ENCODE measurements around the gene NAPEPLD.
"Not testable (repeated sequence)": the region's sequence is repeated elsewhere in the genome, so short reads cannot be mapped to it uniquely, and the experiment has no call there.

NAPEPLD gene

GRCh38 chr7:103154042-103154441, 5.1 kb upstream of the NAPEPLD start:
- DNase-seq (ENCODE audit: low spot score) = no peak
- no peak overlapping the region for H3K27ac ChIP-seq
- CTCF ChIA-PET = no interaction called here
- TF ChIP-seq, protein P1, sequence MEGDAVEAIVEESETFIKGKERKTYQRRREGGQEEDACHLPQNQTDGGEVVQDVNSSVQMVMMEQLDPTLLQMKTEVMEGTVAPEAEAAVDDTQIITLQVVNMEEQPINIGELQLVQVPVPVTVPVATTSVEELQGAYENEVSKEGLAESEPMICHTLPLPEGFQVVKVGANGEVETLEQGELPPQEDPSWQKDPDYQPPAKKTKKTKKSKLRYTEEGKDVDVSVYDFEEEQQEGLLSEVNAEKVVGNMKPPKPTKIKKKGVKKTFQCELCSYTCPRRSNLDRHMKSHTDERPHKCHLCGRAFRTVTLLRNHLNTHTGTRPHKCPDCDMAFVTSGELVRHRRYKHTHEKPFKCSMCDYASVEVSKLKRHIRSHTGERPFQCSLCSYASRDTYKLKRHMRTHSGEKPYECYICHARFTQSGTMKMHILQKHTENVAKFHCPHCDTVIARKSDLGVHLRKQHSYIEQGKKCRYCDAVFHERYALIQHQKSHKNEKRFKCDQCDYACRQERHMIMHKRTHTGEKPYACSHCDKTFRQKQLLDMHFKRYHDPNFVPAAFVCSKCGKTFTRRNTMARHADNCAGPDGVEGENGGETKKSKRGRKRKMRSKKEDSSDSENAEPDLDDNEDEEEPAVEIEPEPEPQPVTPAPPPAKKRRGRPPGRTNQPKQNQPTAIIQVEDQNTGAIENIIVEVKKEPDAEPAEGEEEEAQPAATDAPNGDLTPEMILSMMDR (conservative IDR thresholded peaks at IDR 0.05; ENCODE audit: low read depth) = no peak
- POLR2A ChIA-PET (ENCODE audit: low non-redundant PET) = no interaction called here

- CTCF ChIA-PET; H3K27ac ChIP-seq; POLR2A ChIA-PET (ENCODE audit: low non-redundant PET); DNase-seq (ENCODE audit: low spot score): not testable (repeated sequence)
These were observed 4.1 kb upstream of the NAPEPLD start for GRCh38 chr7:103152744-103153617.

DNA sequence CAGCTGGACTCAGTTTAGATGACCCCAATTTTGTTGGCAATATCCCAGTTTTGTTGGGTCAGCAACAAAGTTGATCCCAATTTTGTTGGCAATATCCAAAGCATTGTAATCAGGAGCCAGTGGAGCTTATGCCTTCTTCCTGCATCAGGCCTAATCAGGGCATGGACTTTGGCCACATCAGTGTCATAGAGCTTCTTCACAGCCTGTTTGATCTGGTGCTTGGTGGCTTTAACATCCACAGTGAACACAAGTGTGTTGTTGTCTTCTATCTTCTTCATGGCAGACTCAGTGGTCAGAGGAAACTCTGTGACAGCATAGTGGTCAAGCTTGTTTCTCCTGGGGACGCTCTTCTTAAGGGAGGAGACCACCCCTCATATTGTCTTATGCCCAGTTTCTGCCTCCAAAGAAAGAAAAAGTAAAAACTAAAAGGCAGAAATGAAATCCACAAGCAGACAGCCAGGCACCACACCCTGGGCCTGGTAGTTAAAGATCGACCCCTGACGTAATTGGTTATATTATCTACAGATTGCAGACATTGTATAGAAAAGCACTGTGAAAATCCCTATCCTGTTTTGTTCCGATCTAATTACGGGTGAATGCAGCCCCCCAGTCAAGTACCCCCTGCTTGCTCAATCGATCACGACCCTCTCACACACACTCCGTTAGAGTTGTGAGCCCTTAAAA, 3.2 kb upstream of the NAPEPLD start:
- DNase-seq (ENCODE audit: low spot score); POLR2A ChIA-PET (ENCODE audit: low non-redundant PET): not testable (repeated sequence)
- CTCF ChIA-PET = interaction anchor here (0.5 kb wide), 1 partner anchor 278 kb away, joined by 4 read pairs; no protein-coding TSS in a partner anchor

DNA sequence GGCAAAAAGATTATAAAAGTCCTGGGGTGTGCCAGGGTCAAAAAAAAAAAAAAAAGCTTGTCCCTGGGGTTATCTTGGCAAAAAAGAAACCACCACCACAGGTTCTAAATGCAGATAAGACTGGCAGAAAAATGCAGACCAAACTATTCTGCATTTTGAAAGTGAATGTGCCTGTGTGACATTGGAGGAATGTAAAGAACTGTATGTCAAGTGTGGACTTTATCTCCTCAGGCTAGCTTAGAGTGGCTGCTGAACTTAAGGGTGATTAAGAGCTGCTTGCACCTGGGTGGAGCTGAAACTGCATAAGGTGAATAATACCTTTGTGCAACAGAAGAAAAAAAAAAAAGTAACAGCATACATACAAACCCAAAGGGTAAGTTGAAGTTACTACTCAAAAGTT, 1.3 kb upstream of the NAPEPLD start:
- ChIA-PET POLR2A (ENCODE audit: low non-redundant PET) (interaction anchor here (0.6 kb wide), 1 partner anchor 267 kb away, joined by 4 read pairs; no protein-coding TSS in a partner anchor), CTCF (interaction anchor here (0.6 to 0.8 kb wide), 2 partner anchors 142 to 989 kb away, joined by 3 read pairs; no protein-coding TSS in a partner anchor)
- peak; percentile 38 for DNase-seq (ENCODE audit: low spot score)
- TF ChIP-seq, protein P1 (conservative IDR thresholded peaks at IDR 0.05; ENCODE audit: low read depth) = no peak
- no peak overlapping the region for H3K27ac ChIP-seq

More for the DNA sequence above, 3.2 kb upstream of the NAPEPLD start:
- H3K27ac ChIP-seq = not testable (repeated sequence)

- CTCF ChIA-PET = interaction anchor here (0.6 to 0.8 kb wide), 2 partner anchors 143 to 990 kb away, joined by 3 read pairs; no protein-coding TSS in a partner anchor
- TF ChIP-seq, protein P1 (conservative IDR thresholded peaks at IDR 0.05; ENCODE audit: low read depth) = no peak
- peak overlapping the region; percentile 94 for H3K27ac ChIP-seq
- no peak for DNase-seq (ENCODE audit: low spot score)
- POLR2A ChIA-PET (ENCODE audit: low non-redundant PET) = interaction anchor here (0.6 kb wide), 1 partner anchor 267 kb away, joined by 4 read pairs; no protein-coding TSS in a partner anchor
These were observed 895 bp upstream of the NAPEPLD start for GRCh38 chr7:103149808-103150180.

DNA sequence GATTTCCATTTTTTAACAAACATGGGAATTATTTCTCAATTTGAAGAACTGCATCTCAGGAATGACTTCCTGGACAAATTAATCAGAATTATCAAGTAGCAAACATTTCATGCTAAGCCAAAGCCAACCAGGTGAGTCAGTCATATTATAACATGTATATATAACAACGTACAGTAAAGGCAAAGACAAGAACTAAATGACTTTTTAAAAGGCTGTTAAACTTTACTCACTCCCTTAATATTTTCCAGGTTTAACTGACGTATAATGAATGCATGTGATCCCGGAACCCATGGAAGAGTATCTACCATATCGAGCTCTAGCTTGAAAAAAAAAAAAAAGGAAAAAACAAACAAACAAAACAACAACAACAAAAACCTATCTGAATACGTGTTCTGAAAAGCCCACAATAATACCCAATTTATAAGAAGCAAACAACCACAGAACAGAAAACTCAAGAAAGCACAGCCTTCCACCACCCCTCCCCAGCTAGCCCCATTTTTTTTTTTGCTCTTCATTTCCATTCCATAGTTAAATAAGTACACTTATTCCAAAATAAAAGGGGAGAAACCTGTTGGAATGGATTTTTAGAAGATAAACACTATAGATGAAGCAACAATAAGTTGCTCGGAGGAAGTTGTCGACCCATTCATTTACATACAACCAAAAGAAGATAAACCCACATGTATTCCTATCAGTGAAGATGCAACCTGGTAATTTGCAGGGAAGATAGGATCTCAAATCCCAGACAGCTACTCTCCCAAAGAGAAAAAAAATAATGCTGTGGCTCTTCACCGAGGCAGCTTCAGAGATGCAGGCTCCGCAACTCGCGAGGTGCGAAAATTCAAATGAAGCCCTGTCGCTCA, 537 bp downstream of the NAPEPLD start:
- TF ChIP-seq, protein P1 (conservative IDR thresholded peaks at IDR 0.05; ENCODE audit: low read depth) = no peak
- peak overlapping the region; percentile 94 for H3K27ac ChIP-seq
- CTCF ChIA-PET = no interaction called here
- POLR2A ChIA-PET (ENCODE audit: low non-redundant PET) = interaction anchor here (0.5 kb wide), 1 partner anchor 74 kb away, joined by 4 read pairs; the partner anchor contains the start of gene FBXL13
- DNase-seq (ENCODE audit: low spot score) = no peak

DNA sequence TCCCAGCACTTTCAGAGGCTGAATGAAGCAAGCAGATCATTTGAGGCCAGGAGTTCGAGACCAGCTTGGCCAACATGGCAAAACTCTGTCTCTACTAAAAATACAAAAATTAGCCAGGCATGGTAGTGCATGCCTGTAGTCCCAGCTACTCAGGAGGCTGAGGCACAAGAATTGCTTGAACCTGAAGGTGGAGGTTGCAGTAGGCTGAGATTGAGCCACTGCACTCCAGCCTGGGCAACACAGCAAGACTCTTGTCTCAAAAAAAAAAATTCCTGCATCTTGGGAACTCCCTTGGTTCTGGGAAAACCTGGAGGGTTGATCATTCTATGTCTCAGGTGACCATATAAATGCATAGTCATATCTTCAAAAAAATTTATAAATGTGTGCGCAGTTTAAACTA, 4.1 kb downstream of the NAPEPLD start:
- DNase-seq (ENCODE audit: low spot score); H3K27ac ChIP-seq; POLR2A ChIA-PET (ENCODE audit: low non-redundant PET); CTCF ChIA-PET: not testable (repeated sequence)

Data from RWPE1 (cell line).